Measurements from ENCODE around the gene SPRYD3.

GRCh38 chr12:53071591-53072551, 7.3 kb downstream of the SPRYD3 start:
- peak in 2 of 11 experiments; percentile 15 to 26 for TF ChIP-seq CTCF (IDR thresholded peaks at IDR 0.05 in 8 of 11, conservative IDR thresholded peaks at IDR 0.05 in 3 of 11)
- peak; percentile 32 to 64 (median 43) for TF ChIP-seq POLR2AphosphoS5 (IDR thresholded peaks at IDR 0.05)
